Urinary bladder (tissue), 4 donors: ENCODE data around the gene DSCAM. TPM values are rescaled to one million over a fixed set of nuclear protein-coding genes. Genes with fewer than 3 reads are reported as not detected.

Experiments used
- DNase-seq: peaks from one replicate; pipeline ENCODE4 v3.0.0-alpha.2; 2015; ENCODE audit errors: extremely low spot score
- H3K27ac ChIP-seq: one replicate; pipeline ENCODE4 v1.5.1; 2013; ENCODE audit warnings: low read depth, mild to moderate bottlenecking, moderate library complexity
- H3K36me3 ChIP-seq: one replicate; pipeline ENCODE4 v1.6.1; 2013; ENCODE audit warnings: mild to moderate bottlenecking, moderate library complexity; ENCODE audit not compliant: insufficient read depth
- H3K4me1 ChIP-seq: one replicate; pipeline ENCODE4 v1.6.1; 2013; ENCODE audit warnings: mild to moderate bottlenecking, moderate library complexity; ENCODE audit not compliant: insufficient read depth
- H3K4me3 ChIP-seq: one replicate; pipeline ENCODE4 v1.5.1; 2013; ENCODE audit warnings: low read depth, low read length
- WGBS: extraction: QIAGEN DNeasy Blood & Tissue Kit; methylation state at CpG from one replicate; pipeline ENCODE4 v1.1.7; 2013; 5-methylcytosine and 5-hydroxymethylcytosine counted together
- polyA plus RNA-seq: library from polyadenylated mRNA; stranded (reverse); fragments of 200-250 nt; gene quantifications from one replicate; pipeline ENCODE4 v1.2.3, GENCODE V29; 2013
- total RNA-seq: library from RNA; depleted of rRNA; stranded (reverse); fragments of >200 nt; gene quantifications from one replicate; pipeline ENCODE4 v1.2.3, GENCODE V29; 2014
- donor health status: healthy with polysubstance abuse.
- donor health status: healthy.

DSCAM gene
- total and polyA plus RNA-seq, 2 donors, result 0.03 to 0.21 TPM

GRCh38 chr21:40130476-40130875, 716.5 kb downstream of the DSCAM start:
- no peak for DNase-seq
- 95% methylated on average over 3 of the region's 3 CpGs for WGBS
- Histone ChIP-seq H3K27ac (no peak overlapping the region), H3K4me1 (no peaks in the 10 kb centered on the region), H3K4me3 (no peak overlapping the region), H3K36me3 (no peaks in the 10 kb centered on the region)

- no peak overlapping the region for H3K4me3 ChIP-seq
- H3K36me3 ChIP-seq, result no peaks in the 10 kb centered on the region
- H3K4me1 ChIP-seq, result no peaks in the 10 kb centered on the region
- H3K27ac ChIP-seq, result no peak overlapping the region
- no peak for DNase-seq
- 91% methylated on average over 1 of the region's 1 CpG for WGBS
These were observed 717.1 kb downstream of the DSCAM start for GRCh38 chr21:40129809-40130208.

- DNase-seq, result no peak
- WGBS, result 90% methylated on average over 5 of the region's 5 CpGs
- Histone ChIP-seq H3K27ac (no peak overlapping the region), H3K36me3 (no peaks in the 10 kb centered on the region), H3K4me3 (no peak overlapping the region), H3K4me1 (no peaks in the 10 kb centered on the region)
These were observed 718.1 kb downstream of the DSCAM start for GRCh38 chr21:40128891-40129290.

GRCh38 chr21:40120940-40121575, 725.9 kb downstream of the DSCAM start:
- DNase-seq, result no peak
- Histone ChIP-seq H3K4me3 (no peak overlapping the region), H3K4me1 (no peaks in the 10 kb centered on the region), H3K36me3 (no peaks in the 10 kb centered on the region), H3K27ac (no peak overlapping the region)
- WGBS, result 28% methylated on average over 4 of the region's 4 CpGs

- Histone ChIP-seq H3K27ac (no peak overlapping the region), H3K4me1 (no peaks in the 10 kb centered on the region), H3K4me3 (no peak overlapping the region), H3K36me3 (no peaks in the 10 kb centered on the region)
- WGBS, result 85% methylated on average over 9 of the region's 9 CpGs
- no peak for DNase-seq
These were observed 728.4 kb downstream of the DSCAM start for GRCh38 chr21:40118527-40118926.

GRCh38 chr21:40117236-40117635, 729.7 kb downstream of the DSCAM start:
- Histone ChIP-seq H3K27ac (no peak overlapping the region), H3K36me3 (no peaks in the 10 kb centered on the region), H3K4me3 (no peak overlapping the region), H3K4me1 (no peaks in the 10 kb centered on the region)
- no peak for DNase-seq
- 88% methylated on average over 4 of the region's 4 CpGs for WGBS

GRCh38 chr21:40115775-40116174, 731.2 kb downstream of the DSCAM start:
- no peak for DNase-seq
- H3K27ac ChIP-seq, result no peak overlapping the region
- no peaks in the 10 kb centered on the region for H3K4me1 ChIP-seq
- no peaks in the 10 kb centered on the region for H3K36me3 ChIP-seq
- H3K4me3 ChIP-seq, result no peak overlapping the region

- WGBS, result 77% methylated on average over 3 of the region's 3 CpGs
- Histone ChIP-seq H3K27ac (no peak overlapping the region), H3K4me3 (no peak overlapping the region)
These were observed 744.3 kb downstream of the DSCAM start for GRCh38 chr21:40102682-40103081.

GRCh38 chr21:40099809-40100208, 747.1 kb downstream of the DSCAM start:
- 83% methylated on average over 3 of the region's 3 CpGs for whole genome bisulfite sequencing
- H3K4me3 ChIP-seq, result no peak overlapping the region
- no peak for DNase-seq

More at GRCh38 chr21:40102682-40103081, 744.3 kb downstream of the DSCAM start:
- no peaks in the 10 kb centered on the region for H3K4me1 ChIP-seq
- no peaks in the 10 kb centered on the region for H3K36me3 ChIP-seq
- no peak for DNase-seq

GRCh38 chr21:40095477-40095876, 751.5 kb downstream of the DSCAM start:
- Histone ChIP-seq H3K27ac (no peak overlapping the region), H3K36me3 (no peaks in the 10 kb centered on the region), H3K4me3 (no peak overlapping the region), H3K4me1 (no peaks in the 10 kb centered on the region)
- WGBS, result 90% methylated on average over 3 of the region's 3 CpGs
- no peak for DNase-seq

More at GRCh38 chr21:40099809-40100208, 747.1 kb downstream of the DSCAM start:
- H3K27ac ChIP-seq, result no peak overlapping the region
- no peaks in the 10 kb centered on the region for H3K4me1 ChIP-seq
- H3K36me3 ChIP-seq, result no peaks in the 10 kb centered on the region

GRCh38 chr21:40080385-40080784, 766.6 kb downstream of the DSCAM start:
- no peaks in the 10 kb centered on the region for H3K36me3 ChIP-seq
- H3K4me1 ChIP-seq, result no peaks in the 10 kb centered on the region
- WGBS, result 85% methylated on average over 3 of the region's 3 CpGs
- DNase-seq, result no peak
- no peak overlapping the region for H3K4me3 ChIP-seq
- no peak overlapping the region for H3K27ac ChIP-seq

GRCh38 chr21:40074710-40075109, 772.2 kb downstream of the DSCAM start:
- no peaks in the 10 kb centered on the region for H3K36me3 ChIP-seq
- WGBS, result 82% methylated on average over 8 of the region's 8 CpGs
- no peaks in the 10 kb centered on the region for H3K4me1 ChIP-seq
- H3K27ac ChIP-seq, result no peak overlapping the region
- DNase-seq, result no peak
- H3K4me3 ChIP-seq, result no peak overlapping the region

GRCh38 chr21:40074198-40074597, 772.8 kb downstream of the DSCAM start:
- H3K36me3 ChIP-seq, result no peaks in the 10 kb centered on the region
- H3K4me3 ChIP-seq, result no peak overlapping the region
- no peak overlapping the region for H3K27ac ChIP-seq
- no peak for DNase-seq
- WGBS, result 44% methylated on average over 6 of the region's 6 CpGs
- no peaks in the 10 kb centered on the region for H3K4me1 ChIP-seq

- WGBS, result 91% methylated on average over 5 of the region's 5 CpGs
- H3K36me3 ChIP-seq, result no peaks in the 10 kb centered on the region
- H3K4me1 ChIP-seq, result no peaks in the 10 kb centered on the region
- no peak overlapping the region for H3K27ac ChIP-seq
- H3K4me3 ChIP-seq, result no peak overlapping the region
- no peak for DNase-seq
These were observed 773.3 kb downstream of the DSCAM start for GRCh38 chr21:40073642-40074041.

GRCh38 chr21:40070871-40071270, 776.1 kb downstream of the DSCAM start:
- 59% methylated on average over 4 of the region's 4 CpGs for WGBS

More at GRCh38 chr21:40070871-40071270, 776.1 kb downstream of the DSCAM start:
- no peaks in the 10 kb centered on the region for H3K4me1 ChIP-seq
- DNase-seq, result no peak
- no peak overlapping the region for H3K4me3 ChIP-seq
- no peaks in the 10 kb centered on the region for H3K36me3 ChIP-seq
- no peak overlapping the region for H3K27ac ChIP-seq
